RWPE1 (cell line): ENCODE data around the gene RIT2.

Experiments
- CTCF ChIA-PET: fragments of 350-600 bp; sonication (Branson Sonifier 250); formaldehyde crosslinking; extraction: SDS; loops from one replicate; lab custom pipeline; 2021; lab: Yijun Ruan, JAX
- POLR2A ChIA-PET: fragments of 400-600 bp; formaldehyde crosslinking; extraction: SDS; loops from one replicate; lab custom pipeline; 2020; ENCODE audit warnings: antibody characterized with exemption; ENCODE audit not compliant: low non-redundant PET; lab: Yijun Ruan, JAX
- DNase-seq: peaks from one replicate; pipeline ENCODE4 v3.0.0; 2012; ENCODE audit warnings: low spot score
- H3K27ac ChIP-seq: fragments of 450-650 bp; 2 replicates; pipeline ENCODE4 v1.5.1; 2017
- CTCF ChIP-seq: fragments of 450-650 bp; conservative IDR thresholded peaks from 2 replicates; pipeline ENCODE4 v1.5.1; 2017; ENCODE audit warnings: low read depth, mild to moderate bottlenecking

Gene RIT2

GRCh38 chr18:43013486-43013885 is 102.0 kb downstream of the RIT2 start:
- no peak for DNase-seq
- ChIA-PET POLR2A (no interaction called here), CTCF (no interaction called here)

GRCh38 chr18:43012951-43013350 is 102.5 kb downstream of the RIT2 start:
- POLR2A ChIA-PET = no interaction called here
- H3K27ac ChIP-seq = no peak overlapping the region
- TF ChIP-seq CTCF = no peak
- no peak for DNase-seq
- CTCF ChIA-PET = no interaction called here

More at GRCh38 chr18:43013486-43013885, 102.0 kb downstream of the RIT2 start:
- no peak for TF ChIP-seq CTCF
- no peak overlapping the region for H3K27ac ChIP-seq

- TF ChIP-seq CTCF = no peak
- ChIA-PET POLR2A (no interaction called here), CTCF (no interaction called here)
- DNase-seq = no peak
- no peak overlapping the region for H3K27ac ChIP-seq
Observed at GRCh38 chr18:43010611-43011010, 104.9 kb downstream of the RIT2 start.

GRCh38 chr18:43009674-43010073 is 105.8 kb downstream of the RIT2 start:
- TF ChIP-seq CTCF = no peak
- POLR2A ChIA-PET = no interaction called here
- no peak for DNase-seq
- CTCF ChIA-PET = no interaction called here
- no peak overlapping the region for H3K27ac ChIP-seq

GRCh38 chr18:43007365-43007764 is 108.1 kb downstream of the RIT2 start:
- no peak for TF ChIP-seq CTCF
- ChIA-PET POLR2A (no interaction called here), CTCF (no interaction called here)
- no peak for DNase-seq
- H3K27ac ChIP-seq = no peak overlapping the region

- no peak for TF ChIP-seq CTCF
- CTCF ChIA-PET = no interaction called here
- POLR2A ChIA-PET = no interaction called here
- no peak overlapping the region for H3K27ac ChIP-seq
- DNase-seq = no peak
Observed at GRCh38 chr18:43004421-43004820, 111.1 kb downstream of the RIT2 start.

GRCh38 chr18:43001821-43002220 is 113.7 kb downstream of the RIT2 start:
- POLR2A ChIA-PET = no interaction called here
- no peak for TF ChIP-seq CTCF
- CTCF ChIA-PET = no interaction called here

More at GRCh38 chr18:43001821-43002220, 113.7 kb downstream of the RIT2 start:
- no peak overlapping the region for H3K27ac ChIP-seq
- DNase-seq = no peak
